Transverse colon (tissue), 4 donors: ENCODE results near the gene STYXL1. TPM values are rescaled to one million over a fixed set of nuclear protein-coding genes. Genes with fewer than 3 reads are reported as not detected.
"Not testable (repeated sequence)": the region's sequence is repeated elsewhere in the genome, so short reads cannot be mapped to it uniquely, and the experiment has no call there.

ENCODE experiments used
- DNase-seq: peaks from one replicate; pipeline ENCODE4 v3.0.0-alpha.2; 2019
- H3K27ac ChIP-seq, 4 donors: fragments of 200-600 bp; sonication (generic); 2 replicates each; pipeline ENCODE4 v1.5.1; 2016 to 2018; ENCODE audit warnings: inconsistent platforms in 4 of 4
- H3K27me3 ChIP-seq: fragments of 200-600 bp; sonication (generic); 2 replicates; pipeline ENCODE4 v1.5.1; 2017; ENCODE audit warnings: inconsistent platforms
- H3K36me3 ChIP-seq, 4 donors: fragments of 200-600 bp; sonication (generic); 2 replicates each; pipeline ENCODE4 v1.5.1; 2017 to 2019; ENCODE audit warnings: inconsistent platforms in 4 of 4
- H3K4me1 ChIP-seq, 4 donors: fragments of 200-600 bp; sonication (generic); 2 replicates each; pipeline ENCODE4 v1.5.1; 2017 to 2020; ENCODE audit warnings: inconsistent platforms in 4 of 4
- H3K4me3 ChIP-seq, 4 donors: fragments of 200-600 bp; sonication (generic); 1 replicate in 1 of 4; 2 replicates in 3 of 4; pipeline versions ENCODE4 v1.5.1 to v1.6.1; 2017 to 2019; ENCODE audit warnings: inconsistent platforms in 4 of 4
- H3K9me3 ChIP-seq, 2 donors: fragments of 200-600 bp; sonication (generic); 2 replicates each; pipeline ENCODE4 v1.5.1; 2017 to 2019; ENCODE audit warnings: inconsistent platforms in 2 of 2
- EP300 ChIP-seq: sonication (generic); formaldehyde crosslinking; IDR thresholded peaks from one replicate; pipeline ENCODE4 v1.6.1; 2017; ENCODE audit warnings: antibody characterized with exemption, low read depth
- POLR2A ChIP-seq: fragments of 450-650 bp; IDR thresholded peaks from one replicate; pipeline ENCODE4 v1.6.1; 2016; ENCODE audit warnings: antibody characterized with exemption, mild to moderate bottlenecking, moderate library complexity
- POLR2AphosphoS5 ChIP-seq, 3 donors: sonication (generic); formaldehyde crosslinking; IDR thresholded peaks; one replicate each; pipeline ENCODE4 v1.6.1; 2016; ENCODE audit warnings: antibody characterized with exemption in 3 of 3
- WGBS, 2 donors: methylation state at CpG; one replicate each; pipeline ENCODE4 v1.1.5; 2018; ENCODE audit warnings: low coverage in 1 of 2; 5-methylcytosine and 5-hydroxymethylcytosine counted together
- in situ Hi-C, 4 donors: fragments of 200-750 bp; cut with MboI; loops; one replicate each; pipeline versions ENCODE4 v1.15.0 to v1.15.1; 2017; ENCODE audit warnings: low sequenced_read_pairs in 3 of 4, low pct_ligation_motif_present in 1 of 4, low pct_unique_long_range_greater_than_20kb in 1 of 4
- intact Hi-C: fragments of 100-400 bp; cut with DNase I; formaldehyde crosslinking; loops from one replicate; pipeline ENCODE4 v1.15.1; 2023; ENCODE audit warnings: low total_unique reads
- total RNA-seq, 4 donors: library from RNA; depleted of rRNA; stranded (reverse); fragments of >200 nt; gene quantifications; one replicate each; pipeline ENCODE4 v1.1.0, GENCODE V29; 2016
- TF ChIP-seq, protein P1 (sequence below), 5 experiments: fragments of 200-600 bp in 3 of 5; fragments of 450-650 bp in 2 of 5; sonication (generic) in 3 of 5; IDR thresholded peaks; 1 replicate in 2 of 5; 2 replicates in 3 of 5; pipeline ENCODE4 v1.5.1; 2016 to 2017; ENCODE audit warnings: antibody characterized with exemption in 5 of 5, inconsistent platforms in 3 of 5, mild to moderate bottlenecking in 2 of 5, moderate library complexity in 1 of 5

The STYXL1 gene
- total RNA-seq, 4 donors from 2014 or later: 3.4 to 51.9 (median 20.9) TPM

DNA sequence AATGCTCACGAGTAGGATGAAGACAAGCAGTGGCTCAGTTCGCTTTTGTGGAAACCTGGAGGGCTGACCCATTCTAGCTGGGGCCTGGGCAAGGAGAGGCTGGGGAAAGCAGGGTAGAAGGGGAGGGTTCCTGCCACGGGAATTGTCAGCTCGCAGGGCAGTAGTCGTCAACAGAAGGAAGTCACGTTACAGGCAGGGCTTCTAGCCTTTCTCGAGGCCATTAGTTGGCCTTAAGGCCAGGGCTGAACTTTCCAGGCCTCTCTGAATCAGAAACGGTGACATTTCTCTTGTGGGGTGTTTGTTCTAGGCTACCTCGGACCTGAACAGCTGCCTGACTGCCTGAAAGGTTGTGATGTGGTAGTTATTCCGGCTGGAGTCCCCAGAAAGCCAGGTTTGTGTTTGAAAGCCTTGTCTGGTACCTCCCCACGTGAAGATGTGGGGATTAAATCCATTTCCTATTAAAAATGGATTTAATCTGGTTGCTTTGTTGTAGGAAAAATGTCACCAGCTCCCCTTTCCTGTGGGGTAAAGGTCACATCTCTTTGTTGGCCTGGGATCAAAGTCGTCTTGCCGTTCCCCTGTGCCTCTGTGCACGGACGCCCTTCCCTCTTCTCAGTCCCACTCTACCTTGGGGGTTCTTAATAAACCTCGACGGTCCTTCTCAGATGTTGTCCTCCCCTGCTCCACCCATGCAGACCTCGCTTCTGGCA is 9.5 kb upstream of the STYXL1 start:
- DNase-seq: no peak
- 63% methylated on average over 18 of the region's 18 CpGs; no CpG with 5 or more reads in 1 of the 2 donors for WGBS, 2 donors
- TF ChIP-seq, protein P1, sequence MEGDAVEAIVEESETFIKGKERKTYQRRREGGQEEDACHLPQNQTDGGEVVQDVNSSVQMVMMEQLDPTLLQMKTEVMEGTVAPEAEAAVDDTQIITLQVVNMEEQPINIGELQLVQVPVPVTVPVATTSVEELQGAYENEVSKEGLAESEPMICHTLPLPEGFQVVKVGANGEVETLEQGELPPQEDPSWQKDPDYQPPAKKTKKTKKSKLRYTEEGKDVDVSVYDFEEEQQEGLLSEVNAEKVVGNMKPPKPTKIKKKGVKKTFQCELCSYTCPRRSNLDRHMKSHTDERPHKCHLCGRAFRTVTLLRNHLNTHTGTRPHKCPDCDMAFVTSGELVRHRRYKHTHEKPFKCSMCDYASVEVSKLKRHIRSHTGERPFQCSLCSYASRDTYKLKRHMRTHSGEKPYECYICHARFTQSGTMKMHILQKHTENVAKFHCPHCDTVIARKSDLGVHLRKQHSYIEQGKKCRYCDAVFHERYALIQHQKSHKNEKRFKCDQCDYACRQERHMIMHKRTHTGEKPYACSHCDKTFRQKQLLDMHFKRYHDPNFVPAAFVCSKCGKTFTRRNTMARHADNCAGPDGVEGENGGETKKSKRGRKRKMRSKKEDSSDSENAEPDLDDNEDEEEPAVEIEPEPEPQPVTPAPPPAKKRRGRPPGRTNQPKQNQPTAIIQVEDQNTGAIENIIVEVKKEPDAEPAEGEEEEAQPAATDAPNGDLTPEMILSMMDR (IDR thresholded peaks at IDR 0.05): no peak
- TF ChIP-seq EP300: no peak
- TF ChIP-seq POLR2A: no peak
- TF ChIP-seq POLR2AphosphoS5 (IDR thresholded peaks at IDR 0.05): no peak
- Histone ChIP-seq H3K4me1 (peaks cover 0 to 15% (median 7%) of the 10 kb centered on the region in 4 donors), H3K27ac (peak overlapping the region in 3 of 4 donors; percentile 25 to 47 (median 37)), H3K36me3 (peaks cover 0 to 46% (median 21%) of the 10 kb centered on the region in 4 donors), H3K4me3 (no peak overlapping the region), H3K9me3 (no peaks in the 10 kb centered on the region), H3K27me3 (no peaks in the 10 kb centered on the region)
- intact Hi-C loops: no loop called here
- in situ Hi-C loops: no loop called here

DNA sequence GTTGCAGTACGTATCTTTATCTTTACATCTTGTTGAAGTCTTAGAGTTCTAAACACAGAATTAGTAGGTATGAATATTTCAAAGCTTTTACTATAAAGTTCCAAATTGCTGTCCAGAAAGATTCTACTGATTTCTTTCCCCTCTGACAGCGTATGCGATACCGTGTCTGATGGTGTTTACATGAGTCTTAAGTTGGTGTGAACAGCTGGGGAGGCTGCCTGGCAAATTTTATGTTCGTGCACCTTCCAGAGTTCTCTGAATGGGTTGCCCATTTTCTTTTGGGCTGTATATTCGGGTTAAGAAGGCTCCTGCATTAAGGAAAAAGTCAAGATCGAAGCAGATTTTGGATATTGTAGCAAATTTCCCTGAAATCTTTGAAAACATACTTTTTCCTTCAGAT is 8.4 kb upstream of the STYXL1 start:
- Histone ChIP-seq H3K4me3 (no peak overlapping the region), H3K9me3 (no peaks in the 10 kb centered on the region), H3K27me3 (no peaks in the 10 kb centered on the region), H3K4me1 (peaks cover 0 to 15% (median 7%) of the 10 kb centered on the region in 4 donors), H3K27ac (no peak overlapping the region), H3K36me3 (peaks cover 0 to 37% (median 20%) of the 10 kb centered on the region in 4 donors)
- 80 to 82% methylated on average over 7 of the region's 7 CpGs for WGBS, 2 donors
- intact Hi-C loops: no loop called here
- TF ChIP-seq POLR2AphosphoS5 (IDR thresholded peaks at IDR 0.05) (no peak), POLR2A (no peak), EP300 (no peak)
- TF ChIP-seq, protein P1 (IDR thresholded peaks at IDR 0.05): no peak
- DNase-seq: no peak
- in situ Hi-C loops: no loop called here

DNA sequence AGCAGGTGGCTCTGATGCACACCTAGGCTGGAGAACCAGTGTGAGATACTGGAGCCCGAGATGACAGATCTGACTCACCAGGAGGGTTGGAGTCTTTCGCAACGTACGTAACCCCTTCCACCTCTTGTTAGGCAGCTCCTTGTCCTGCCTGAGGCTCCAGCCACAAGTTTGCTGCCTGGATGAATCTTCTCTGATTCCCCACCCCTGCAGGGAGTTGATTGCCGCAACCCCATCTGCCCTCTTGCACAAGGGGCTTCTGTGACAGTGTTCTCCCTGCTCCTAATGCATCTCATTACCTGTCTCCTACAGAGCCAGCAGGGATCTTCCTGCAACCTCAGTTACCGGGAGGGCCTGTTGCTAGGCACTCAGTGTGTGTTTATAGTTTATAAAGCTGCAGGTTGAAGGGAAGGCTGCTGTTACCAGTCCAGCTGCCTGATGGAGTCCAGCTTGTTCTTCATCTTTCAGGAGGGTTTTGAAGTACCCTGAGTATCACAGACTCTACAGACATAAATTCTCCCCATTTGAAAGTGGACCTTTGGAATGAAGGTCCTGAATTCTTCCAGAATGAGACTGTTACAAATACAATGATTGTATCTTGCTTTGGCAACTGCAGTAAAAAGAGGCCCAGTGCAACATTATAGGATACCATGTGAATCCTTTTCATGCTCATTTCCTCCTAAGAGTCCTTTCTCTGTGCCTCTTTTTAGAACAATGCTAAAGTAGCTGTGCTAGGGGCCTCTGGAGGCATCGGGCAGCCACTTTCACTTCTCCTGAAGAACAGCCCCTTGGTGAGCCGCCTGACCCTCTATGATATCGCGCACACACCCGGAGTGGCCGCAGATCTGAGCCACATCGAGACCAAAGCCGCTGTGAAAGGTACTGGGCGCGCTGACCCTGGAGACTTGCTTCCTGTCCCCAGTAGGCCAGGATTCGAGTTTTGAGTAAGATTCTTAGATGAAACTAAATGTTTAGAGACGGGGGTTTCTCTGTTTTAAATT is 6.6 kb upstream of the STYXL1 start:
- Histone ChIP-seq H3K4me1 (peaks cover 1 to 26% (median 11%) of the 10 kb centered on the region in 4 donors), H3K9me3 (no peaks in the 10 kb centered on the region), H3K27ac (peak overlapping the region; percentile 10 to 32 (median 14)), H3K36me3 (peaks cover 0 to 19% (median 11%) of the 10 kb centered on the region in 4 donors), H3K27me3 (no peaks in the 10 kb centered on the region), H3K4me3 (no peak overlapping the region)
- 79 to 82% methylated on average over 10 to 18 of the region's 18 CpGs for WGBS, 2 donors
- intact Hi-C loops: no loop called here
- TF ChIP-seq, protein P1 (IDR thresholded peaks at IDR 0.05): no peak
- TF ChIP-seq POLR2AphosphoS5 (IDR thresholded peaks at IDR 0.05) (no peak), EP300 (no peak), POLR2A (no peak)
- in situ Hi-C loops: no loop called here
- DNase-seq: no peak

DNA sequence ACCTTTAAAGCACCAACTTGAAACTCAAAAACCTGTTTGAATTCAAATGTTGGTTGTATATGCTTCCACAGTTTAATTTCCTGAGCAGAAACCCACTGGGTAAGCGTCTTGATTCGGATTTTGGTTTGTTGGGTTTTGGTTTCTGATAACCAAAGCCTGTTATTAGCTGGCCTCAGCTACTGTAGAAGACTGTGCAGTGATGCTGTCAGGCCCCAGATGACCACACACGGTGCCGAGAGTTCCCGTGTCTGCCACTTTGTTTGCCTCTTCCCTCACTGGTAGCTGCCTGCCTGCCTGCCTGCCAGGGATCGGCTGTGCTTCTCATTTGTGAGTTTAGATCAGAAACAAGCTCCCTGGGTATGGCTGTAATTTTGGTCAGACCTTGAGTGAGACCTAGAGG is 5.7 kb upstream of the STYXL1 start:
- intact Hi-C loops: no loop called here
- DNase-seq: no peak
- Histone ChIP-seq H3K9me3 (no peaks in the 10 kb centered on the region), H3K4me3 (no peak overlapping the region), H3K27me3 (no peaks in the 10 kb centered on the region), H3K4me1 (peaks cover 10 to 36% (median 17%) of the 10 kb centered on the region in 4 donors), H3K36me3 (peaks cover 0 to 10% (median 7%) of the 10 kb centered on the region in 4 donors), H3K27ac (peak overlapping the region in 2 of 4 donors; percentile 12 to 15)
- in situ Hi-C loops: no loop called here
- TF ChIP-seq, protein P1 (IDR thresholded peaks at IDR 0.05): no peak
- TF ChIP-seq POLR2AphosphoS5 (IDR thresholded peaks at IDR 0.05) (no peak), POLR2A (no peak), EP300 (no peak)
- 74% methylated on average over 6 of the region's 6 CpGs; no CpG with 5 or more reads in 1 of the 2 donors for WGBS, 2 donors

DNA sequence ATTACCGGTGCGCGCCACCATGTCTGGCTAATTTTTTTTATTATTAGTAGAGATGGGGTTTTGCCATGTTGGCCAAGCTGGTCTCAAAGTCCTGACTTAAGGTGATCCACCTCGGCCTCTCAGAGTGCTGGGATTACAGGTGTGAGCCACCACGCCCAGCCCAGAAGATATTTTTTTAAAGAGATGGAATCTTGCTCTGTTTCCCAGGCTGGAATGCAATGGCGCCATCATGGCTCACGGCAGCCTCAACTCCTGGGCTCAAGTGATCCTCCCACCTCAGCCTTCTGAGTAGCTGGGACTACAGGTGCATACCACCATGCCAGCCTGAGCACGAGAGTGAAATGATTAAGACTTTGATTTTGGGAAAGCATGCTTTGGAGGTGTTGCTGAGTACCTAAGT is 4.9 kb upstream of the STYXL1 start:
- H3K27ac ChIP-seq, H3K27me3 ChIP-seq, H3K4me3 ChIP-seq, H3K9me3 ChIP-seq, intact Hi-C loops, DNase-seq, in situ Hi-C loops, H3K36me3 ChIP-seq: not testable (repeated sequence)
- 93% methylated on average over 8 of the region's 8 CpGs; no CpG with 5 or more reads in 1 of the 2 donors for WGBS, 2 donors
- H3K4me1 ChIP-seq: peaks cover 10 to 32% (median 17%) of the 10 kb centered on the region in 4 donors
